Progenitor cell of endocrine pancreas (in vitro differentiated cells): ENCODE results near the gene SFXN3. TPM values are rescaled to one million over a fixed set of nuclear protein-coding genes. Genes with fewer than 3 reads are reported as not detected.

ENCODE experiments used
- DNase-seq: peaks from one replicate; pipeline ENCODE4 v3.0.0; 2021; ENCODE audit warnings: low spot score; ENCODE audit not compliant: unreplicated experiment
- H3K27ac Mint-ChIP-seq: 2 replicates; pipeline ENCODE4 v1.8.0; 2021; ENCODE audit warnings: mild to moderate bottlenecking, moderate library complexity, mixed read lengths
- H3K27me3 Mint-ChIP-seq: 2 replicates; pipeline ENCODE4 v1.8.0; 2021; ENCODE audit warnings: mixed read lengths
- H3K36me3 Mint-ChIP-seq: 2 replicates; pipeline ENCODE4 v1.8.0; 2022; ENCODE audit warnings: mixed read lengths; ENCODE audit not compliant: insufficient read depth
- H3K4me1 Mint-ChIP-seq: 2 replicates; pipeline ENCODE4 v1.8.0; 2021; ENCODE audit warnings: low read depth, mixed read lengths
- H3K4me3 Mint-ChIP-seq: 2 replicates; pipeline ENCODE4 v1.8.0; 2021; ENCODE audit warnings: low read depth, mild to moderate bottlenecking, moderate library complexity, mixed read lengths
- H3K9me3 Mint-ChIP-seq: 2 replicates; pipeline ENCODE4 v1.8.0; 2021; ENCODE audit warnings: low read depth, mixed read lengths
- total RNA-seq: library from RNA; stranded (reverse); gene quantifications from 2 replicates; pipeline ENCODE4 v1.2.1, GENCODE V29; 2021
- TF ChIP-seq, protein P1 (sequence below): fragments of 200-600 bp; sonication (generic); IDR thresholded peaks from one replicate; pipeline ENCODE4 v1.5.0; 2021; ENCODE audit warnings: antibody characterized with exemption, mild to moderate bottlenecking; ENCODE audit not compliant: unreplicated experiment

The SFXN3 gene
- total RNA-seq, 1 donor from 2014 or later: 6.1 TPM

DNA sequence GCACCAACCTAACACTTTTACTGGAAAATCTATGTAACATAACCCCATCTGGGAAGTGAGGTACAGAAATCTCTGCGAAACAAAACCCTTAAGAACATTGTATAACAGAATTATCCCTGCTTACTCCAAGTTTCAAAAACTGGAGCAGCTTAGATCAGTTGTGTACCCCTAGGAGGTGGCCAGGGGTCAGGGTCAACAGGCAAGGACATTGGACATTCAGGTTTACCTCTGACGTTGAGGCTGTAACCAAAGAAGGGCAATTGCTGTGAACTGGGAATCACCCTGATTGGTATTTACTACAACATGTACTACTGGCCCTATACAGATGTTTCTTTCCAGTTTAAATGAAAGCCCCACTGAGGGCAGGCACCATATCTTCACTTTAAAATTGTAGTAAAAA is 13.1 kb downstream of the SFXN3 start:
- TF ChIP-seq, protein P1, sequence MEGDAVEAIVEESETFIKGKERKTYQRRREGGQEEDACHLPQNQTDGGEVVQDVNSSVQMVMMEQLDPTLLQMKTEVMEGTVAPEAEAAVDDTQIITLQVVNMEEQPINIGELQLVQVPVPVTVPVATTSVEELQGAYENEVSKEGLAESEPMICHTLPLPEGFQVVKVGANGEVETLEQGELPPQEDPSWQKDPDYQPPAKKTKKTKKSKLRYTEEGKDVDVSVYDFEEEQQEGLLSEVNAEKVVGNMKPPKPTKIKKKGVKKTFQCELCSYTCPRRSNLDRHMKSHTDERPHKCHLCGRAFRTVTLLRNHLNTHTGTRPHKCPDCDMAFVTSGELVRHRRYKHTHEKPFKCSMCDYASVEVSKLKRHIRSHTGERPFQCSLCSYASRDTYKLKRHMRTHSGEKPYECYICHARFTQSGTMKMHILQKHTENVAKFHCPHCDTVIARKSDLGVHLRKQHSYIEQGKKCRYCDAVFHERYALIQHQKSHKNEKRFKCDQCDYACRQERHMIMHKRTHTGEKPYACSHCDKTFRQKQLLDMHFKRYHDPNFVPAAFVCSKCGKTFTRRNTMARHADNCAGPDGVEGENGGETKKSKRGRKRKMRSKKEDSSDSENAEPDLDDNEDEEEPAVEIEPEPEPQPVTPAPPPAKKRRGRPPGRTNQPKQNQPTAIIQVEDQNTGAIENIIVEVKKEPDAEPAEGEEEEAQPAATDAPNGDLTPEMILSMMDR: no peak

DNA sequence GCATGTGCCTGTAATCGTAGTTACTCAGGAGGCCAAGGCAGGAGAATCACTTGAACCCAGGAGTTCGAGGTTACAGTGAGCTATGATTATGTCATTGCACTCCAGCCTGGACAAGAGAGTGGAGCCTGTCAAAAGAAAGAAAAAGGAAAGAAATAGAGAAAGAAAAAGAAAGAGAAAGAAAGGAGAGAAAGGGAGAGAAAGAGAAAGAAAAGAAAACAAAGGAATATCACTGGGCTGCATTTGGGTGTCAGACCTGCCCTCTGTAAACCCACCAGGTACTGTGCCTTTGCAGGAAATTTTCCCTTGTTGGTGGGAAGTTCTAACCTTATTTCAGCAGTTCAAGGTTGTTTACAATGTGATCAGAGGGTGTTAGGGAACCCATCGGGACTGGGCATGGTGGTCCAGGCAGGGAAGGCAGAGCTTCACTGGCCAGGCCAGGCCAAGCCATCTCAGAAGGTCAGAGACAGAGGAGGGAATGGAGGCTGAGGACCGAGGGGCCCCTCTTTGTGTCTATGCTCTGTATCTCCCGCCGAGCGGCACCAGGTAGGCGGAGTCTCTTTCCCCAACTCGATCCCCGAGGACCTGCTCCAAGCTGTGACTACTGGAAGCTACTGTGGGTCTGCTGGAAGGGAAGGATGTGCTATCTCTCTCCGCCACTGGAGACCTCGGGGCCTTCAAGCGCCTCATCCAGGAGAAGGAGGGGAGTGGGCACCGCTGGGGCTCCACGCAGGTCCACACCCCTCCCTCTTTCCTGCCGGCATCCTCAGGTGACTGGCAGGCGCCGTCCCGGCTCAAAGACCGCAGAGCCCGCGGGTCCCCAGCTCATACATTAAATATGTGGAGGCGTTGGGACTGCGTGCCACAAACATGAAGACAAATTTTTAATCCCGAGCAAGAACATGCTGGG is 15.6 kb downstream of the SFXN3 start:
- Mint-ChIP-seq H3K36me3 (no peaks in the 10 kb centered on the region), H3K27ac (peak overlapping the region; percentile 29), H3K27me3 (peaks cover 65% of the 10 kb centered on the region), H3K9me3 (no peaks in the 10 kb centered on the region), H3K4me3 (no peak overlapping the region), H3K4me1 (peaks cover 27% of the 10 kb centered on the region)
- no peak for DNase-seq
- TF ChIP-seq, protein P1: no peak

More for the DNA sequence above, 13.1 kb downstream of the SFXN3 start:
- H3K27me3 Mint-ChIP-seq: peaks cover 57% of the 10 kb centered on the region
- DNase-seq: no peak
- no peaks in the 10 kb centered on the region for H3K36me3 Mint-ChIP-seq
- peaks cover 19% of the 10 kb centered on the region for H3K4me1 Mint-ChIP-seq
- H3K27ac Mint-ChIP-seq: no peak overlapping the region
- H3K4me3 Mint-ChIP-seq: no peak overlapping the region
- H3K9me3 Mint-ChIP-seq: no peaks in the 10 kb centered on the region

DNA sequence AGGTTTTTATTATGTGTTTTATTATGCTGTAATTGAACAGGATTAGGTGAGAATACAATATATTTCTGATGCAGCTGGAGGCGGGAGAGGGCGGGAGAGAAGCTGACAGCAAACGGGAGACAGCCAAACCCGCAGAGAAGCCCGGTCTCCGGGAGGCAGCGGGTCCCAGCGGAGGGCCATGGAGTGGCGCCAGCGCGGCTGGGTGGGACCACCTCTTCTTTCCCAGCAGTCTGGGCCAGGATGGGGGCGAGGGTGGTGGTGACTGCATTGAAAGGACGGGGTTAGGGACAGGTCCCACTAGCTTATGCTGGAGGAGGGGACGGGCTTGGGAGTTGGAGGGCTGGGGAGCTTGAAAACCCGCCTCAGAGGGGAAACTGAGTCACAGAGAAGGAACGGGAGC is 16.2 kb downstream of the SFXN3 start:
- no peak overlapping the region for H3K4me3 Mint-ChIP-seq
- H3K27ac Mint-ChIP-seq: peak overlapping the region; percentile 29
- H3K4me1 Mint-ChIP-seq: peaks cover 26% of the 10 kb centered on the region
- H3K27me3 Mint-ChIP-seq: peaks cover 70% of the 10 kb centered on the region
- TF ChIP-seq, protein P1: no peak
- no peak for DNase-seq
- no peaks in the 10 kb centered on the region for H3K36me3 Mint-ChIP-seq
- no peaks in the 10 kb centered on the region for H3K9me3 Mint-ChIP-seq

DNA sequence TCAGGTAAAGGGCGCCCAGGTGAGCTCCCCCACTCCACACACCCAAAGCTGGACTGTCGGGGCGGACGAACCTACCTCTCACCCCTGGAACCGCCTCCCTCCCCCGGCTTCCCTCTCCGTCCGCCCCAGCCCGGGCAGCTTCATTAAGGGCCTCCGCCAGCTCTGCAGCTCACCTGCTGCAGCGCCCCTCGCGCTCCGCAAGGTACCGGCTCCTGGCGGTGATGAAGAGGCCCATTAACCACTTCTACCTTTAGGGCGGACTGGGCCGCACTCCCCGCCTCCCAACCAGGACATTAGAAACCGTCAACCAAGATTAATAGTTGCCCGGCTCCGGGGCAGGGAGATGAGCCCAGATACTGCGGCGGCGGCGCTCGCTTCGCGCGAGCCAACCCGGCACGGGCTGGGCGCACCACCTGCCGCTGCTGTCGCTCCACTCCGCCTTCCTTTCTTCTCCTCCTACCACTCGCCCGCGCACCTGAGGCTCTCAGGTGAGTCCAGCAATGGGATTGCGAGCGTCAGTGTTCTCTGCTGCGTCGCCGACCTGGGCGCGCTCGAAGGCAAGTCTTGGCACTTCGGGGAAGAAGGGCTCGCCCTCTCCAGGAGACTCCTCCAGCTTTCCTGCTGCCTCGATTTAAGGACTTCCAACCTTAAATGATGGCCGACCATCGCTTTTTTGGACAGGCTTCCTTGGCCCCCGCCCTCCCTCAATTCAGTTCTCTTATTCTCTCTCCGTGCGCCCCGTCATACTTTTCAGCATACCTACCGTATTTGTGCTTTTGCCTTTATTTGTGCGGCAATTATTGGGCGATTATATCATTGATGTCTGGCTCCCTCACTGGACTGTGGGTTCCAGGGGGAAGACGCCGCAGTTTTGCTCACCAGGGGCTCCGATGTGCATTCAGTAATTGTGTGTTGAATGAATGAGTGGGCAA is 17.2 kb downstream of the SFXN3 start:
- no peaks in the 10 kb centered on the region for H3K9me3 Mint-ChIP-seq
- H3K4me3 Mint-ChIP-seq: no peak overlapping the region
- H3K27ac Mint-ChIP-seq: peak overlapping the region; percentile 59
- peaks cover 20% of the 10 kb centered on the region for H3K4me1 Mint-ChIP-seq
- H3K36me3 Mint-ChIP-seq: no peaks in the 10 kb centered on the region
- TF ChIP-seq, protein P1: peak; percentile 52
- peaks cover 73% of the 10 kb centered on the region for H3K27me3 Mint-ChIP-seq
- DNase-seq: peak; percentile 41
